ENCODE data around the gene ZNF277.
A peak's percentile ranks its signal among the peaks of the same experiment; 100 is the strongest.

The ZNF277 gene

DNA sequence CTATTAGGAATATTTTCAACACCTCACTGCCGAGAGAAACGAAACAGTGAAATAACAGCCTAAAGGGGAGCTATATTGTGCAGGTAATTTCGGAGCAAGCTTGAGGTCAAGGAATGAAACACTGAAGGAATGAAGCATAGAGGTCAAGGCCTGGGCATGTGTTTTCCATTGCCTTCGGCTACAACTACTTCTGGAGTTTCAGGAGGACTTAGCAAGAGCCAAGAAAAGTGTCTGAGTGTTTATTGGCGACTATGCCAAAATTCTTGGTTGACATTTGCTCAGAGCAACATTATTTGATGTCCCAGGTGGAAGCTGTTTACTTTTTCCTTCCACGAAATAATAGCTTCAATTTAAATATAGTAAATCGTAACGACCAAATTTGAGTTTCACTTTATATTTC, 154.2 kb downstream of the ZNF277 start:
- no peak for DNase-seq

DNA sequence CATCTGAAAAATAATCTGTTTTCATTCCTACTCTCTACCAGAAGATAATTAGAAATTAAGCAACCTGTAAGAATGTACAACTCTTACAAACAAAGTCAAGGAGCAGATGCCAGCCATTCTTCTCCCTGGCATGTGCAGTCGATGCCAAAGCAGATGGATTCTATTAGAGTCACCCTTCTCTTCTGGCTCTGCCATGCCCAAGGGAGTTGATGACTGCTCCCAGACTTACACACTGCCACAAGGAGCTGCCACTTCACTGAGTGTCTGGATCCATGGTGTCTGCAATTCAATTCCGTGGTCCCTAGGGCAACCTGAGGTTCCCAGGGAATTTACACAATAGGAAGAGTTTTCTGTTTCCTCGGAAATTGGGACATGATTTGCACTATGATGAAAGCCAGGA, 154.7 kb downstream of the ZNF277 start:
- DNase-seq = no peak

DNA sequence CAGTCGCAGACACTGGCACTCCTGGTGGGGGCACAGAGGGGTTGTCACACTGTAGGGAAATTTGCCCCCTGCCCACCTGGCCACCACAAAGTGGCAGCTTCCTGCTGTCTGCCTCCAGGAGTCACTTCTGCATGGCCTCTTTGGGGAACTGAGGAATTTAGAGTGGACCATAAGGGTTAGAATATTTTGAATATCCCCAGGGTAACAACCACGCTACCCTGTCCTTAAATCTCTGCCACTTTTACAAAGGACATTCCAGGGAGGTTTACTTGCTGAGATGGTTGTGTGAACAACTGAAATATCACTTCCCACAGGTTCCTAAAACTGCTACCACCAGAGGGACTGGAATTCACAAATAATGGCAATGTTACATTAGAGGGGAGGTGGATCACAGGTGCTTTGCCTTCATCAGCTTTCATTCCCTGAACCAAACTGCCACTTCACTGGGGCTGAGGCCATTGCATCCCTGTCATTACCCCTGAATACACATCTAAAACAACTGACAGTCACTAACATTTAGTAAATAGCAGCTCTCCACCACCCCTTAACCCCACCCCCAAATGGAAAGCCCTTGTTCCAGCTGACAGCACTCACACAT, 155.7 kb downstream of the ZNF277 start:
- no peak for DNase-seq

DNA sequence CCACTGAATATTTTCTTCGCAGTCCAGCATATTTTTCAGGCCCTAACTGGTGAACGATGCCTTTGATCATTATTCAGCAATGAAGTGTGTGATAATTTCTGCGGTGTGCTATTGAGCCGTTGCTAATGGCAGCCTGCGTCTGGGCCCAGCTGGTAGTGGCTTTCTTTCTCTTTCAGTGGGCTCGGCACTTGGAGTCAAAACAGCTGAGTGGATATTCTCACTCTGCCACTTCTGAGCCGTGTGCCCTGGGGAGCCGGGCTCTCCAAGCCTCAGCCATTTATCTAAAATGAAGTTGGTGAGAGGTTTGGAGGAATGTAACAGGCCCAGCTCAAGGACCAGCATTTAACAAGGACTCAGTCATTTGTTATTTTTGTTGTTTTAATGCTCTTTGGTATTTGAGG, 156.2 kb downstream of the ZNF277 start:
- DNase-seq = no peak

DNA sequence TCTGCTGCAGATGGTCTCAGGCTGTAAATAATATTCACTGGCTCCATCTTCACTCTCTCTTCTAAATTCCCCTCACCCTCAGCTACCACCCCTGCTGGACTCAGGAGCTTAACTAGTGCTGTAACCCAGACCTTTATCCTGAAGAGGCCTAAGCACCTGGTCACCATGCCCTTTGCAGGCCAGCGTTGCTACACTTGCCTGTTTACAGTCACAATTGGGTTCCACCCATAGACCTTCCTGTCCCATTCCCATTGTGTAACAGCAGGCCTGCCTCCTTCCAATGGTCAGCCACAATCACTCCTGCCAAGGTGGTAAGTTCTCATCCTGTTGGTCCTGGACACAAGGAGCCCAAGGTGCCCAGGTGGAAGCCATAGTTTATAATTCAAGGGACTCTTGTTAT, 157.9 kb downstream of the ZNF277 start:
- no peak for DNase-seq

DNA sequence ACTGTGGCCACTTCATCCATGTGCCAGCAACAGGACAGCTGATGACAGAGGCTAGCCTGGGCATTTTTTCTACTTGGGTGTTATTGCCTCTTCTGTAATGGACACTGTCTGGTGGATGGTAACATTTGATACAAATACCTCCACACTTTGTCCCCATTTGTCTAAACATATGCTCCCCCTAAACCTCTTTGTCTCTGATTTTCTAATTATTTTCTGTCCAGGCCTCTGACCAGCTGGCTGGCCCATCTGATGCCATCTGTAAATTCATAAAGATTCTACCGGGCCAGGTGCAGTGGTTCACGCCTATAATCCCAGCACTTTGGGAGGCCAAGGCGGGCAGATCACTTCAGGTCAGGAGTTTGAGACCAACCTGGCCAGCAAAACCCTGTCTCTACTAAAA, 159.1 kb downstream of the ZNF277 start:
- no peak for DNase-seq

DNA sequence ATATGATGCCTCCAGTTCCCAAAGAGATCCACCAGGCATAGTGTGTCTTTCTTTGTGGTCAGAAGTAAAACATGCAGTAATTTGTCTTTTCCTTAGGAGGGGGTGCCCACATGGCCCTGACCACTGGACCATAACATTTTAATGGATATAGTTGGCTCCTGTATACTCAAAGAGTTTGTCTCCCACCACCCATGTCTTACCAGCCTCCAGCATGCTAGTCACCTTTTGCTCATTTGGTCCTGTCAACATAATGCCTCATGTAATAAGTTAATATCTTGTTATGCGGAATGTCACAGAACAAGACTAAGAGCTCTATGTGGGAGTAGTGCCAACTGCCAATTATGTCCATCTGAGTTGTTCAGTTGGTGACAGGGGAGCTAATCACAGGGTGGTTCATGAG, 160.4 kb downstream of the ZNF277 start:
- no peak for DNase-seq

DNA sequence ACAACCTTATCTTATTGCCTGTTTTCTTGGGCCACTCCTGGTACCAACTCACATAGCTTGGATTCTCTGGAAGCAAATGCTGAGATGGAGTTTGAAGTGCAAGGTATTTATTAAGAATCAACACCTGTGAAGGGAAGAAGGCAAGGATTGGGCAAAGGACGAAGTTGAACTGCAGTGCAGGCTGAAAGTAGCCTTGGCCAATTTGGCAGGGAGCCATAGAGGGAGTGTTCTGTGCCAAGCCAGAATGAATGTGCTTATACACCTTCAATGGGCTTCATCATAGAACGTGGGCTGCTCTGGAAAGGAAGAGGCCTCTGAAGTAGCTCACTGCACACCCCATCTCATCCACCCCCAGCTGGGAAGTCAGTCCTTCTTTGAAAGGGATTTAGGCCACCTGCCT, 163.9 kb downstream of the ZNF277 start:
- DNase-seq = no peak

DNA sequence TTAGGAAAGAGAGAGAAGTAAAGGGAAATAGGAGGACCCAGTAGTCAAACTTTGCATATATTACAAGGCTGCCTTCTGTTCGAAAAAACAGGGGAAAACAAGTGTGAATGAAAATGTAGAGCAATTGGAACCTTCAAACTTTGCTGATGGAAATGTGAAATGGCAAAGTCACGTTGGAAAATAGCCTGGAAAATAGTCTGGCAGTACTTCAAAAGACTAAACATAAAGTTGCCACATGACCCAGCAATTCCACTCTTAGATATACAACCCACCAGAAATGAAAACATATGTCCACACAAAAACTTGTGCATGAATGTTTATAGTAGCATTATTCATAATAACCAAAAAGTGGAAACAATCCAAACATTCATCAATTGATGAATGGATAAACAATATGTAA, 165.2 kb downstream of the ZNF277 start:
- DNase-seq = no peak

DNA sequence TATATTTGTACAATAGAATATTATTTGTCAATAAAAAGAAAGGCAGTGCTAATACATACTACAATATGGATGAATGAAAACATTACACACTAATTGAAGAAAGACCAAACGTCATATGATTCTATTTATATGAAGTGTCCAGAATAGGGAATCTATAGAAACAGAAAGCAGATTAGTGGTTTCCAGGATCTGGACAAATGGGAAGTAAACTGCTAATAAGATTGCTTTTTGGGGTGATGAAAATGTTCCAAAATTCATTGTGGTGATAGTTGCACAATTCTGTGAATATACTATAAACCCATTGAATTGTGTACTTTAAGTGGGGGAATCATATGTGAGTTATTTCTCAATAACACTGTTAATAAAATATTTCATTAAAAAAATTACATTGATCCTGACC, 165.6 kb downstream of the ZNF277 start:
- peak; percentile 69 for DNase-seq

DNA sequence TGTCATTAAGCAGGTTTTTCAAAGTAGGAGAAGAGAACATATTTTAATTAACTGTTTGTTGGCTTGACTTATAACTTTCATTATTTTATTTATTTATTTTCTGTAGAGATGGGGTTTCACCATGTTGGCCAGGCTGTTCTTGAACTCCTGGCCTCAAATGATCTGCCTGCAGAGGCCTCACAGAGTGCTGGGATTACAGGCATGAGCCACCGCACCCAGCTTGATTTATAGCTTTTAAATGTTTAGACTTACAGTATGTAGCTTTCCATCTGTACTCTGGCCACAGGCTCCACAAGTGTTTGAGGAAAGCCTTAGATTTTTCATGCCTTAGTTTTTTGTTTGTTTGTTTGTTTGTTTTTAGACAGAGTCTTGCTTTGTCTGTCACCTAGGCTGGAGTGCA, 171.1 kb downstream of the ZNF277 start:
- DNase-seq = no peak

DNA sequence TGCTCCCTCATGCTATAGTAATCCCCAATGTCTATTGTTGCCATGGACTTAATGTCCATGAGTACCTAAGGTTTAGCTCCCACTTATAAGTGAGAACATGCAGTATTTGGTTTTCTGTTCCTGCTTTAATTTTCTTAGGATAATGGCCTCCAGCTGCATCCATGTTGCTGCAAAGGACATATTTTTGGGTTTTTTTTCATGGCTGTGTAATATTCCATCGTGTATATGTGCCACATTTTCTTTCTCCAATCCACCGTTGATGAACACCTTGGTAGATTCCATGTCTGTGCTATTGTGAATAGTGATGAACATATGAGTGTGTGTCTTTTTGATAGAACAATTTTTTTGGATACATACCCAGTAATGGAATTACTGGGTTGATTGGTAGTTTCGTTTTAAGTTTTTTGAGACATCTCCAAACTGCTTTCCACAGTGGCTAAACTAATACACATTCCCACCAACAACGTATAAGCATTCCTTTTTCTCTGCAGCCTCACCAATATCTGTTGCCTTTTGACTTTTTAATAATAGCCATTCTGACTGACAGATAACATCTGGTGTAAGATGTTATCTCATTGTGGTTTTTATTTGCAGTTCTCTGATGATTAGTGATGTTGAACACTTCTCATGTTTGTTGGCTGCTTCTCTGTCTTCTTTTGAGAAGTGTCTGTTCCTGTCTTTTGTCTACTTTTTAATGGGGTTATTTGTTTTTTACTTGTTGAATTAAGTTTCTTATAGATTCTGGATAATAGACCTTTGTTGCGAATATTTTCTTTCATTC, 175.0 kb downstream of the ZNF277 start:
- DNase-seq = no peak

DNA sequence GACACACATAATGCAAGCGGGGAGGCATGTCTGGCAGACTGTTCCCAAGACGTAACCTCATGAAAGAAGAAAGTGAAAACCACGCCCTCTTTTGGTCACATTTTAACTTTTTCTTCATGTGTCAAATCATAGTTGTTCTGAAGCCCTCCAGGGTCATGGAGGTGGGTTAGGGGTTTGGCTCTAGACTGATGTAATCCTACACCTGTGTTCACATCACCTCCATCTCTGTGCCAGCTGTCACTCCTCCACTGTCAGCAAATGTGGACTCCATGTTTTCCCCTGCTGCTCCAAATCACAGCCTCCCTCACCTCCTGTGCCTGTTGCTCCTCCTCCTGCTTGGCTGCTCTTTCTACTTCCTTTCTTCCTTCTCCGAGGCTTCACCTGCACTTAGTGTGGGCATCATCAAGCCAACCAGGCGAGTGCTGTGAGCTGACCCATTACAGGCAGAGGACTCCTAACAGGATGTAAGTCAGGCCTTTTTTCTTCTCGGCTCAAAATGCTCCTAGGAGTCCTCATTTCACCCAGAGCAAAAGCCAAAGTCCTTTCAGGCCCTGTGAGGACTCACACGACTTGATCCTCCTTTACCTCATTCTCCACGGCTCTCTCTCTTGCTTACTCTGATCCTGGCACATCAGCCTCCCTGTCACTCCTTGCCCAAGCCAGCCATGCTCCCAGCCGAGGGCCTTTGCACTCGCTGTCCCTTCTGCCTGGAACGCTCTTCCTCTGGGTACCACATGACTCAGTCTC, 177.3 kb downstream of the ZNF277 start:
- peak; percentile 46 for DNase-seq

DNA sequence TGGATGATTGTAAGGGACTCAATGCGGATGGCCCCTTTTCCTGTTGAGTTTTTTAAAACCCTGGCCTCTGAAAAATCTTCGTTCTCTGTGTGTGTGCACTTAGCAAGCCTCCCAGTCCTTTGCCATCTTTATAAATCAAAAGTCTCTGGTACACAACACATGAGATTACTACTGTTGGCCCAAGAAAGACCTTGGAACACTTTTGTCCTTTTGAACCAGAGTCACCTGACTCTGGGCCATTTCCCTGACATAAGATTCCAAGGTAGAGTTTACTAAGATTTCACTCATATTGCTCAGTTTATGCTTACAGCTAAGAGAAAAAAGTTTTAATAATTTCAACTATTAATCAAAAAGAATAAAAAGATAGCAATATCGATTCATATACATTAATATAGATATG, 179.0 kb downstream of the ZNF277 start:
- no peak for DNase-seq

DNA sequence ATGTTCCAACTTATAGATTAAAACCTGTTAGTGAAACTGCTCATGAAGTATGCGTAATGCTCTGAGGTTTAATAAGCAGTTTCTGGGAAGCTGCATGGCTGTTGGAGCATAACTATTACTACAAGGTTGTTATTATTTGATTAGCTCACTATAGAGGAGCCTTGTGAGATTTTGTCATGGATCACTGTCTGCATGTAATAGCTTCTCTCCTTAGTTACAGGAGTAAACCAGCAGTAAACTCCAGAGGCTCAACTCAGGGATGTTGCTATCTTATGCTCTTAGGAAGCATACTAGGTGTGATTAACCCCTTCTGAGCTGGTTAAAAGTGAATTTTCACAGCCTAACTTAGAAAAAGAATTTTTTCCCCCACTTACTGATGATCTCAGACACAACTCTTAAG, 180.1 kb downstream of the ZNF277 start:
- no peak for DNase-seq

DNA sequence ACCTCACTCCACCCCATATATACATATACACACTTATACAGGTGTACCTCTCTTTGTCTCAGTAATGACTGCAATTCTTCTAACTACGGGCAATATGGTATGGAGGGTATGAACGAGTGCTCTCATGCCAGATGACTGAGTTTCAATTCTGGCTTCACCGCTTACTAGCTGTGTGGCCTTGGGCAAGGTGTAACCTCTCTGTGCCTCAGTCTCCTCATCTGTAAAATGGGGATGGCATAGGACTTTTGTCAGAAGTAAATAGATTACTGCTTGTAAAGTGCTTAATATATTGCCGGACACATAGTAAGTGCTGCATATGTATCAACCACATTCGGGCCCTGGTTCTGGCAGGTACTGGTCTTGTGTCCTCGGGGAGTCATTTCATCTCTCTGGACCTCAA, 183.7 kb downstream of the ZNF277 start:
- no peak for DNase-seq

DNA sequence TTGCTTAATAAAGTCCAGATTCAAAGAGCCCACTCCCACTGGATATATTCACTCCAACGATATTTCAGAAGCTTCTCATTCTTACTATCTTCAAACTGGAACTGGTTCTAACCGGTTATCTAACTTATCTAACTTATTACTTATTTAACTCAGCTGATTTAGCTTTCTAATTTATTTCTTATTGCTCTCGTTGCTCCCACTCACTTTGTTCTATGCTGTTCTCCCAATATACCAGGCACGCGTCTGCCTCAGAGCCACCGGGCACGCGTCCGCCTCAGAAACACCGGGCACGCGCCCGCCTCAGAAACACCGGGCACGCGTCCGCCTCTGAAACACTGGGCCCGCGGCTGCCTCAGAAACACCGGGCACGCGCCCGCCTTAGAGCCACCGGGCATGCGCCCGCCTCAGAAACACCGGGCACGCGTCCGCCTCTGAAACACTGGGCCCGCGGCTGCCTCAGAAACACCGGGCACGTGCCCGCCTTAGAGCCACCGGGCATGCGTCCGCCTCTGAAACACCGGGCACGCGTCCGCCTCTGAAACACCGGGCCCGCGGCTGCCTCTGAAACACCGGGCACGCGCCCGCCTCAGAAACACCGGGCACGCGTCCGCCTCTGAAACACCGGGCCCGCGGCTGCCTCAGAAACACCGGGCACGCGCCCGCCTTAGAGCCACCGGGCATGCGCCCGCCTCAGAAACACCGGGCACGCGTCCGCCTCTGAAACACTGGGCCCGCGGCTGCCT, 184.8 kb downstream of the ZNF277 start:
- peak; percentile 48 for DNase-seq

DNA sequence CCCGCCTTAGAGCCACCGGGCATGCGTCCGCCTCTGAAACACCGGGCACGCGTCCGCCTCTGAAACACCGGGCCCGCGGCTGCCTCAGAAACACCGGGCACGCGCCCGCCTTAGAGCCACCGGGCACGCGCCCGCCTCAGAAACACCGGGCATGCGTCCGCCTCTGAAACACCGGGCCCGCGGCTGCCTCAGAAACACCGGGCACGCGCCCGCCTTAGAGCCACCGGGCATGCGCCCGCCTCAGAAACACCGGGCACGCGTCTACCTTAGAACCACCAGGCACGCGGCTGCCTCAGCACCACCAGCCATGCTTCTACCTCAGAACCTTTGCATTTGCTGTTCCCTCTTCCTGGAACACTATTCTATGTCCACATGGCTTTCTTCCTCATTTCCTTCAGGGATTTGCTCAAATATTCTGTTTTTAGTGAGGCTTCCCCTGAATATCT, 185.4 kb downstream of the ZNF277 start:
- DNase-seq = peak; percentile 30
